Renal pelvis (tissue), 4 donors: ENCODE measurements around the gene DENND2D. TPM values are rescaled to one million over a fixed set of nuclear protein-coding genes. Genes with fewer than 3 reads are reported as not detected.

ENCODE experiments used
- DNase-seq: peaks from one replicate; pipeline ENCODE4 v3.0.0-alpha.2; 2013
- polyA plus RNA-seq, 3 donors: library from polyadenylated mRNA; unstranded; fragments of 120-200 nt; gene quantifications; one replicate each; pipeline ENCODE4 v1.2.1, GENCODE V29; 2013; ENCODE audit not compliant: insufficient read length in 3 of 3

DENND2D gene
- polyA plus RNA-seq, 3 donors, result 17.8 to 23.1 (median 18.2) TPM

GRCh38 chr1:111141245-111142220 lies 58.9 kb downstream of the DENND2D start:
- no peak for DNase-seq

- peak; percentile 31 for DNase-seq
Measured at GRCh38 chr1:111140680-111140967, 59.8 kb downstream of the DENND2D start.

DNA sequence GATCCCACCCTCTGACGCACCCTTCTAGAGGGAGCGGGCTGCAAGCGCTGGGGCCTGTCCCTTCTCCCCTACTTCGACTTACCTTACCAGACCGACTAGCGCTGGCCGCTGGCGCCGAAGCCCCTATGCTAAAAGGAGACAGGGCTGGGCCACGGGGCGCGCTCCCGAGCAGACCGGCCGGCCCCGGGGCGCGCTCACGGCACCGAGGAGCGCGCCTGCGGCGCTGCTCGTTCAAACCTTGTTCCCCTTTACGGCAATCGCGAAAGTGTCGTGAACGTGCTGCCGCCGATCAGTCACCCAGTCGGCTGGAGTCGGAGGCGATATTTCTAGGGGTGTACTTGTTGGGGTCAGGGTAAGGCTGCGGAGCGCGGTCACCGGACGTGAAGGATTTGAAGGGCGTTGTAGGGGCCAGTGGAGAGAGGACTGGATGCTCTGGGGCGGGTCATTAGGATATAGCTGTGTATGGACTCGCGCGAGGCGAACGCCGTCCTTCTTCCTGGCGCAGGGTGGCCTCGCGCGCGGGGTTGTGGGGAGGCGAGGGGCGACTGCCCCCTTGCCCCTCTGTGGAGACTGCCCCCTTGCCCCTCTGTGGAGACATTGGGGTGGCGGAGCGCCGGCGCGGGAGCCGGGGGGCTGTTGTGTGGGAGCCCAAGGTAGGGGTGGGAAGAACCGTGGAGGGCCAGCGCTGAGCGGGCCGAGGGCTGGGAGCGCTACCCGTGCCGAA lies 60.3 kb downstream of the DENND2D start, which contains the start of the genes CEPT1 and DRAM2:
TSS of gene CEPT1 (plus strand) at position 268 of the 724 bp plus-strand sequence. CDS start 7,492 bp downstream, outside the sequence.
TSS of gene DRAM2 (minus strand) at position 138 of the 724 bp plus-strand sequence. CDS start 8,539 bp downstream, outside the sequence.
- peak; percentile 97 for DNase-seq

GRCh38 chr1:111139324-111139955 lies 61.0 kb downstream of the DENND2D start:
- DNase-seq, result peak; percentile 62

Other genes starting within 250 kb of the DENND2D start
- gene LRIF1, start 236.7 kb downstream of the DENND2D start, polyA plus RNA-seq, result 10 to 100 TPM; 14.5 to 14.8 (median 14.5) TPM
- gene DRAM2, start 60.6 kb downstream of the DENND2D start, polyA plus RNA-seq, result 10 to 100 TPM; 68.0 to 73.5 (median 68.4) TPM
- 10 to 100 TPM; 38.0 to 56.0 (median 49.2) TPM for gene CEPT1, start 60.4 kb downstream of the DENND2D start, polyA plus RNA-seq
- gene CHI3L2, start 27.1 kb upstream of the DENND2D start, polyA plus RNA-seq, result under 1 TPM in 2 of 3 donors, not detected in 1; 0.07 to 0.24 TPM
- gene CHIA, start 90.2 kb upstream of the DENND2D start, polyA plus RNA-seq, result not detected
- gene OVGP1, start 227.1 kb upstream of the DENND2D start, polyA plus RNA-seq, result 1 to 10 TPM; 3.0 to 7.3 (median 5.1) TPM
- 10 to 100 TPM; 43.4 to 46.8 (median 43.5) TPM for gene WDR77, start 248.6 kb upstream of the DENND2D start, polyA plus RNA-seq
- gene ATP5PB, start 248.8 kb upstream of the DENND2D start, polyA plus RNA-seq, result 100 to 1,000 TPM; 332 to 399 (median 357) TPM